ENCODE data around the gene PREX1.

GRCh38 chr20:48636301-48636700 lies 191.5 kb downstream of the PREX1 start:
- TF ChIP-seq CTCF (IDR thresholded peaks at IDR 0.05) (no peak), POLR2A (IDR thresholded peaks at IDR 0.05) (no peak)

Measured in prostate gland (tissue), 2 donors.